ENCODE measurements around the gene TSEN2. TPM values are rescaled to one million over a fixed set of nuclear protein-coding genes. Genes with fewer than 3 reads are reported as not detected.

The TSEN2 gene
- total RNA-seq, 1 donor from 2014 or later = 33.3 TPM

DNA sequence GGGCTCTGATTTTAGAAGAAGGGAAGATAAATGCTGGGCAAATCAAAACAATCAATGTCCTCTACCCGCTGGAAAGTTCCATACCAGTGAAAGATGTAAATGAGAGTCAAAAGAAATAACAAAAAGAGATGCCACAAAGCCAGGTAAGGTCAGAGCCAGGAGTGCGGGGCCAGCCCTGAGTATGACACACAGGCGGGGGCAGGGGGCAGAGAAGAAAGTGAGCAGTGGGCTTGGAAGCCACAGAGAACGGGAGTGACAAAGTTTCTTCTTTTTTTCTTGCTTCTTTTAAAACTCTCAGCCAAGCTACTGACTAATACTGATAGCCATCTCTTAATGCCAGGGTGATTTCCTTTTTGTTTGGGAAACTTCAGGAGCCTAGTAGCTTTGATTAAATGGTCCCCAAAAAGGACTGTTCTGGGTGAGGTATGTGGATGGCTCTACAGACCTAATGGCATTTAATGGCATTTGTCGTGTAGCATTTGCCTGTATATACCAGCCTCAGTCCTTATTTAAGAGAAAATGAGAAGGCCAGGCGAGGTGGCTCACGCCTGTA is 23.1 kb upstream of the TSEN2 start:
- TF ChIP-seq, protein P1, sequence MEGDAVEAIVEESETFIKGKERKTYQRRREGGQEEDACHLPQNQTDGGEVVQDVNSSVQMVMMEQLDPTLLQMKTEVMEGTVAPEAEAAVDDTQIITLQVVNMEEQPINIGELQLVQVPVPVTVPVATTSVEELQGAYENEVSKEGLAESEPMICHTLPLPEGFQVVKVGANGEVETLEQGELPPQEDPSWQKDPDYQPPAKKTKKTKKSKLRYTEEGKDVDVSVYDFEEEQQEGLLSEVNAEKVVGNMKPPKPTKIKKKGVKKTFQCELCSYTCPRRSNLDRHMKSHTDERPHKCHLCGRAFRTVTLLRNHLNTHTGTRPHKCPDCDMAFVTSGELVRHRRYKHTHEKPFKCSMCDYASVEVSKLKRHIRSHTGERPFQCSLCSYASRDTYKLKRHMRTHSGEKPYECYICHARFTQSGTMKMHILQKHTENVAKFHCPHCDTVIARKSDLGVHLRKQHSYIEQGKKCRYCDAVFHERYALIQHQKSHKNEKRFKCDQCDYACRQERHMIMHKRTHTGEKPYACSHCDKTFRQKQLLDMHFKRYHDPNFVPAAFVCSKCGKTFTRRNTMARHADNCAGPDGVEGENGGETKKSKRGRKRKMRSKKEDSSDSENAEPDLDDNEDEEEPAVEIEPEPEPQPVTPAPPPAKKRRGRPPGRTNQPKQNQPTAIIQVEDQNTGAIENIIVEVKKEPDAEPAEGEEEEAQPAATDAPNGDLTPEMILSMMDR (IDR thresholded peaks at IDR 0.05; ENCODE audit: unreplicated experiment) = no peak
- Mint-ChIP-seq H3K27me3 (no peaks in the 10 kb centered on the region), H3K36me3 (ENCODE audit: insufficient read depth) (no peaks in the 10 kb centered on the region), H3K4me3 (ENCODE audit: low read depth) (no peak overlapping the region), H3K27ac (no peak overlapping the region), H3K4me1 (ENCODE audit: low read depth) (peaks cover 6% of the 10 kb centered on the region), H3K9me3 (ENCODE audit: low read depth) (no peaks in the 10 kb centered on the region)
- DNase-seq (ENCODE audit: low spot score, unreplicated experiment) = no peak

DNA sequence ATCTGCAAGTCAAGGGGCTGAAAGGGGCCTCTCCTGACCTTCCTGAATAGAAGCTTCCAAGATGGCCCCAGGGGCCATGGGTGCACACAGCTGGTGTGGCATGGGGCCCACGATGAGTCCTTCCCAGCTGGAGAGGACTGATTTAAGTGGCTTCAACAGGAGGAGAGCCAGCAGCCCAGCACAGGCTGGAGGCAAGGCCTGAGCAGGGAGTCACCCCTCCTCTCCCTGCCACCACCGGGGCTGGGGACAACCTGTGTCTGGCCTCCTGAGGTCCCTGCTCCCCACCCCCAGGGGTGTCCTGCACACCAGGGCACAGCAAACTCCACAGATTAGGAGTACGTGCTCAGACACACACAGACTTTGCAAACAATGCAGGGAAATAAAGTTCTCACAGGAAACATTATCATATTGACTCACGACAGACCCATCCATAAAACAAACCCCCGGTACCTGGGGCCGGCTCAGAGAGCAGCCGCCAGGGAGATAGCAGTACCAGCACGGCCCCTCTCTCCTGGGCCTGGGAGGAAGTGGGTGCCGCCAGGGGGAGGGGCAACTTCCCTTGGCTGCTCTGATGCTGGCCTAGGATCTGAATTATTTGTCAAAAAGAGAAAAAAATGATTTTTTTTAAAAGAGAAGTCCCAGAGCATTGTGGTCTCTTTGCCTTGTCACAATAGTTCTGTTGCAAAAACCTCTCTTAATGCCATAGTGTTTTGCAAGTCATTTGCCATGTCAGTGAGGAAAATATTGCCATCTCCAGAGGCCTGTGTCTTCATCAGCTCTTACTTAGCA is 21.9 kb upstream of the TSEN2 start:
- peak overlapping the region; percentile 71 for H3K27ac Mint-ChIP-seq
- peak overlapping the region; percentile 11 for H3K4me3 Mint-ChIP-seq (ENCODE audit: low read depth)
- H3K4me1 Mint-ChIP-seq (ENCODE audit: low read depth) = peaks cover 6% of the 10 kb centered on the region
- DNase-seq (ENCODE audit: low spot score, unreplicated experiment) = no peak
- no peaks in the 10 kb centered on the region for H3K9me3 Mint-ChIP-seq (ENCODE audit: low read depth)
- no peaks in the 10 kb centered on the region for H3K27me3 Mint-ChIP-seq
- TF ChIP-seq, protein P1 (IDR thresholded peaks at IDR 0.05; ENCODE audit: unreplicated experiment) = no peak
- H3K36me3 Mint-ChIP-seq (ENCODE audit: insufficient read depth) = no peaks in the 10 kb centered on the region

DNA sequence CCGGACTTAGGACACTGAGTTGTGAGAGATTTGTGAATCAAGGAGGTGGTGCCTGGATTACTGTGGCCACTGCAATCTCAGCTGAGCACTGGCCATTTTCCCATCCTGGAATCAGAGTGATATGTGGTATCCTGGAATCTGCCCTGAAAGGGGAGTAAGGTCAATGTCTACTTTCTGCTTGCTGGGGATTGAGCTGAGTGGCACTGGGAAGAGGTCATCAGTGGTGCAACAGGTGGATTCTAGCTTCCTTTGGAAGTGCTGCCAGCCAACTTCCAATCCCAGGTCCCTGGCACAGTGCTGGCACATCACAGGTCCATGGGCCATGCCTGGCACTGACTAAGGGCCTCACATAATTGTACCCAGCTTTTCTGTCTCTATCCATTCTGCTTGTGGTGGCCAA is 20.6 kb upstream of the TSEN2 start:
- H3K27ac Mint-ChIP-seq = no peak overlapping the region
- peaks cover 6% of the 10 kb centered on the region for H3K4me1 Mint-ChIP-seq (ENCODE audit: low read depth)
- TF ChIP-seq, protein P1 (IDR thresholded peaks at IDR 0.05; ENCODE audit: unreplicated experiment) = no peak
- no peaks in the 10 kb centered on the region for H3K27me3 Mint-ChIP-seq
- H3K36me3 Mint-ChIP-seq (ENCODE audit: insufficient read depth) = no peaks in the 10 kb centered on the region
- DNase-seq (ENCODE audit: low spot score, unreplicated experiment) = no peak
- H3K4me3 Mint-ChIP-seq (ENCODE audit: low read depth) = no peak overlapping the region
- no peaks in the 10 kb centered on the region for H3K9me3 Mint-ChIP-seq (ENCODE audit: low read depth)

DNA sequence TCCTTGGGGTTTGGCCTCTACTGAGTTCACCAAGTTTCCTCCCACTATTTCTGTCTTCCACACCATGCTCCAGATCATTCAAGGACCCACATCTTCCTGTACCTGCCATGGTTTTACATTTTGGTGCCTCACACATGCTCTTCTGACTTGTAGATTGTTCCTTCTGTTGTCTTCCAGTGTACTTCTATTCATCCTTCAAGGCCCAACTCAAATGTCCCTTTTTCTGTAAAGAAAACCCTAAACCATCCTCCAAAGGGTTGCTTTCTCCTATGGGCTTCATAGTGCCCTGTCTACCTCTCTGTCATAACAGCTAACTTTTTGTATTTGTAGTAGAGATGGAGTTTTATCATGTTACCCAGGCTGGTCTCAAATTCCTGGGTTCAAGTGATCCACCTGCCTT is 20.1 kb upstream of the TSEN2 start:
- Mint-ChIP-seq H3K4me1 (ENCODE audit: low read depth) (peaks cover 6% of the 10 kb centered on the region), H3K27me3 (no peaks in the 10 kb centered on the region), H3K36me3 (ENCODE audit: insufficient read depth) (no peaks in the 10 kb centered on the region), H3K4me3 (ENCODE audit: low read depth) (no peak overlapping the region), H3K9me3 (ENCODE audit: low read depth) (no peaks in the 10 kb centered on the region), H3K27ac (no peak overlapping the region)
- TF ChIP-seq, protein P1 (IDR thresholded peaks at IDR 0.05; ENCODE audit: unreplicated experiment) = no peak
- no peak for DNase-seq (ENCODE audit: low spot score, unreplicated experiment)

DNA sequence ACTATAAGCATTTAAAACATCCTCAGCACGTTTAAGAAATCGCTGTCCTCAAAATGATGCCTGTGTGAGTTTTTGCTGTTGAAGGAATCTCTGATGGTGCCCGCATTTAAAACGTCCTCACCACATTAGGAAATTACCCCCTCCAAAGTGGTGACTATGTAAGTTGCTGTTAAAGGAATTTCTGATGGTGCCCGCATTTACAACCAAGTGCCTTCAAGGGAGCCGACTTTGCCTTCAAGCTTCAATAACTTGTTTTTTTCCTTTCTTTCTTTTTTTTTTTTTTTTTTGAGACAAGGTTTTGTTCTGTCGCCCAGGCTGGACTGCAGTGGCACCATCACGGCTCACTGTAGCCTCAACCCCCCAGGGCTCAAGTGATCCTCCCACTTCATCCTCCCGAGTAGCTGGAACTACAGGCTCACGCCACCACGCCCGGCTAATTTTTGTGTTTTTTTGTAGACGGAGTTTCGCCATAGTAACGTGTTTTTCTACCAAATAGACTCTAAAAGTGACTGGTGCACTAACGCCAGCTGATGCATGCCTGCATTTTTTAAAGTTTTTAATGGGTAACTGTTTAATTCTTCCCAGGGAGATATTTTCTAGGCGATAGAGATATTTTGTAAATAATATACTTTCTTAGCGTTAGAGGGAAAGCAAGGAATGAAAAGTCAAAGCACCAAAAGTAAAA is 19.0 kb upstream of the TSEN2 start:
- DNase-seq (ENCODE audit: low spot score, unreplicated experiment) = no peak

More for the DNA sequence above, 19.0 kb upstream of the TSEN2 start:
- TF ChIP-seq, protein P1 (IDR thresholded peaks at IDR 0.05; ENCODE audit: unreplicated experiment) = no peak
- peaks cover 6% of the 10 kb centered on the region for H3K4me1 Mint-ChIP-seq (ENCODE audit: low read depth)
- H3K36me3 Mint-ChIP-seq (ENCODE audit: insufficient read depth) = no peaks in the 10 kb centered on the region
- no peak overlapping the region for H3K27ac Mint-ChIP-seq
- H3K9me3 Mint-ChIP-seq (ENCODE audit: low read depth) = no peaks in the 10 kb centered on the region
- H3K27me3 Mint-ChIP-seq = no peaks in the 10 kb centered on the region
- no peak overlapping the region for H3K4me3 Mint-ChIP-seq (ENCODE audit: low read depth)
